Caco-2 (cell line): ENCODE measurements around the gene TLN1. TPM values are rescaled to one million over a fixed set of nuclear protein-coding genes. Genes with fewer than 3 reads are reported as not detected.

Source experiments
- BruUV-seq: library from RNA; stranded (reverse); fragments of 400-500 nt; replicated peaks from 2 replicates; lab custom pipeline; 2021; lab: Mats Ljungman, UMichigan
- CTCF ChIA-PET: fragments of 300-600 bp; sonication (Branson Sonifier 250); formaldehyde crosslinking; loops from one replicate; lab custom pipeline; 2022; ENCODE audit warnings: antibody characterized with exemption; lab: Charles Lee
- POLR2A ChIA-PET: fragments of 300-600 bp; sonication (Branson Sonifier 250); formaldehyde crosslinking; loops from one replicate; lab custom pipeline; 2022; ENCODE audit warnings: antibody characterized with exemption; lab: Charles Lee
- DNase-seq, 2 experiments: peaks; one replicate each; pipeline versions ENCODE4 v3.0.0 to v3.0.0-alpha.2; 2020 to 2022
- H3K27me3 ChIP-seq: replicated peaks from 2 replicates; pipeline ENCODE4 v1.6.0; 2011; ENCODE audit warnings: low read length; ENCODE audit not compliant: control insufficient read depth, insufficient read depth
- H3K36me3 ChIP-seq: 2 replicates; pipeline ENCODE4 v1.5.1; 2011; ENCODE audit warnings: low read length; ENCODE audit not compliant: control insufficient read depth, insufficient read depth
- H3K4me1 ChIP-seq: fragments of 250-450 bp; sonication (Bioruptor Pico); 2 replicates; pipeline ENCODE4 v1.5.1; 2020; ENCODE audit warnings: mild to moderate bottlenecking
- H3K4me3 ChIP-seq: 2 replicates; pipeline ENCODE4 v1.5.1; 2011; ENCODE audit warnings: low read depth, mild to moderate bottlenecking, control low read depth, low read length
- H3K9me3 ChIP-seq: fragments of 250-450 bp; sonication (Bioruptor Pico); 2 replicates; pipeline ENCODE4 v1.5.1; 2020; ENCODE audit warnings: mild to moderate bottlenecking, moderate library complexity
- H3K27ac Mint-ChIP-seq: one replicate; pipeline ENCODE4 v1.8.0; 2022; ENCODE audit warnings: mixed read lengths; ENCODE audit not compliant: unreplicated experiment
- H3K27me3 Mint-ChIP-seq: one replicate; pipeline ENCODE4 v1.8.0; 2022; ENCODE audit warnings: mixed read lengths; ENCODE audit not compliant: insufficient read depth, unreplicated experiment
- H3K36me3 Mint-ChIP-seq: one replicate; pipeline ENCODE4 v1.8.0; 2022; ENCODE audit warnings: mild to moderate bottlenecking, mixed read lengths; ENCODE audit not compliant: insufficient read depth, unreplicated experiment
- H3K4me1 Mint-ChIP-seq: one replicate; pipeline ENCODE4 v1.8.0; 2022; ENCODE audit warnings: low read depth, mixed read lengths; ENCODE audit not compliant: unreplicated experiment
- H3K4me3 Mint-ChIP-seq: one replicate; pipeline ENCODE4 v1.8.0; 2022; ENCODE audit warnings: mild to moderate bottlenecking, moderate library complexity, mixed read lengths; ENCODE audit not compliant: unreplicated experiment
- H3K9me3 Mint-ChIP-seq: one replicate; pipeline ENCODE4 v1.8.0; 2022; ENCODE audit warnings: mixed read lengths; ENCODE audit not compliant: unreplicated experiment
- CTCF ChIP-seq, 2 experiments: fragments of 200-600 bp in 1 of 2; IDR thresholded peaks; 1 replicate in 1 of 2; 2 replicates in 1 of 2; pipeline versions ENCODE4 v1.5.1 to v1.8.0; 2011 to 2022; ENCODE audit warnings: antibody characterized with exemption in 1 of 2, control low read depth in 1 of 2, inconsistent platforms in 1 of 2, low read depth in 1 of 2, low read length in 1 of 2, mild to moderate bottlenecking in 1 of 2, moderate library complexity in 1 of 2; ENCODE audit not compliant: insufficient read depth in 1 of 2, severe bottlenecking in 1 of 2, unreplicated experiment in 1 of 2
- intact Hi-C: fragments of 100-400 bp; cut with micrococcal nuclease; formaldehyde crosslinking; loops from one replicate; pipeline ENCODE4 v1.10.0; 2022; ENCODE audit not compliant: unreplicated experiment
- total RNA-seq: library from RNA; stranded (reverse); gene quantifications from 2 replicates; pipeline ENCODE4 v1.2.3, GENCODE V29; 2022

Gene TLN1
- total RNA-seq, 1 experiment from 2014 or later = 147 TPM

- H3K36me3 ChIP-seq = no peaks in the 10 kb centered on the region
- POLR2A ChIA-PET = no interaction called here
- CTCF ChIA-PET = interaction anchor here (0.7 kb wide), 1 partner anchor 161 kb away, joined by 3 read pairs; no protein-coding TSS in a partner anchor
- intact Hi-C loops = no loop called here
- no TSS peak for BruUV-seq
- no peaks in the 10 kb centered on the region for H3K9me3 Mint-ChIP-seq
- no peak for TF ChIP-seq CTCF (IDR thresholded peaks at IDR 0.05; ENCODE audit: insufficient read depth in 1 of 2, low read depth in 1 of 2, low read length in 1 of 2, severe bottlenecking in 1 of 2, unreplicated experiment in 1 of 2)
- H3K4me1 ChIP-seq = peaks cover 10% of the 10 kb centered on the region; the same call in 1 of the 2 replicates
- H3K27me3 ChIP-seq = no peaks in the 10 kb centered on the region
- peaks cover 7% of the 10 kb centered on the region for H3K36me3 Mint-ChIP-seq
- H3K4me3 ChIP-seq = no peak overlapping the region
- H3K4me3 Mint-ChIP-seq = no peak overlapping the region
- H3K27ac Mint-ChIP-seq = no peak overlapping the region
- peaks cover 3% of the 10 kb centered on the region for H3K4me1 Mint-ChIP-seq
- peaks cover under 1% of the 10 kb centered on the region for H3K27me3 Mint-ChIP-seq
- H3K9me3 ChIP-seq = no peaks in the 10 kb centered on the region
- no peak for DNase-seq
Measured at GRCh38 chr9:35652829-35653209, 79.2 kb downstream of the TLN1 start.

- Mint-ChIP-seq H3K9me3 (no peaks in the 10 kb centered on the region), H3K27me3 (no peaks in the 10 kb centered on the region), H3K27ac (no peak overlapping the region), H3K36me3 (peaks cover under 1% of the 10 kb centered on the region), H3K4me1 (peaks cover 9% of the 10 kb centered on the region), H3K4me3 (no peak overlapping the region)
- TF ChIP-seq CTCF (IDR thresholded peaks at IDR 0.05; ENCODE audit: insufficient read depth in 1 of 2, low read depth in 1 of 2, low read length in 1 of 2, severe bottlenecking in 1 of 2, unreplicated experiment in 1 of 2) = no peak
- POLR2A ChIA-PET = no interaction called here
- Histone ChIP-seq H3K36me3 (no peaks in the 10 kb centered on the region), H3K4me1 (peaks cover 9% of the 10 kb centered on the region; the same call in 1 of the 2 replicates), H3K9me3 (no peaks in the 10 kb centered on the region), H3K4me3 (no peak overlapping the region), H3K27me3 (no peaks in the 10 kb centered on the region)
- intact Hi-C loops = no loop called here
- no TSS peak for BruUV-seq
- no peak for DNase-seq
- CTCF ChIA-PET = no interaction called here
Measured at GRCh38 chr9:35651956-35652828, 79.8 kb downstream of the TLN1 start.

GRCh38 chr9:35650341-35651158, 81.4 kb downstream of the TLN1 start, which contains the start of gene SIT1:
Gene SIT1, minus strand, starts transcription at chr9:35650931. Its CDS starts 78 bp downstream, at chr9:35650853.
- POLR2A ChIA-PET = no interaction called here
- intact Hi-C loops = no loop called here
- Mint-ChIP-seq H3K27me3 (no peaks in the 10 kb centered on the region), H3K9me3 (no peaks in the 10 kb centered on the region), H3K27ac (no peak within 1 kb of the TSS), H3K36me3 (peaks cover 7% of the 10 kb centered on the region), H3K4me1 (peaks cover 10% of the 10 kb centered on the region), H3K4me3 (no peak within 1 kb of the TSS)
- Histone ChIP-seq H3K4me1 (peaks cover 5% of the 10 kb centered on the region; the same call in 1 of the 2 replicates), H3K36me3 (no peaks in the 10 kb centered on the region), H3K9me3 (no peaks in the 10 kb centered on the region), H3K4me3 (no peak within 1 kb of the TSS), H3K27me3 (no peaks in the 10 kb centered on the region)
- DNase-seq = no peak
- CTCF ChIA-PET = interaction anchor here (1.2 kb wide), 1 partner anchor 7 kb away, joined by 3 read pairs; the partner anchor contains the start of genes CCDC107 and RMRP
- BruUV-seq = no TSS peak
- TF ChIP-seq CTCF (IDR thresholded peaks at IDR 0.05; ENCODE audit: insufficient read depth in 1 of 2, low read depth in 1 of 2, low read length in 1 of 2, severe bottlenecking in 1 of 2, unreplicated experiment in 1 of 2) = no peak
